Endothelial cell (in vitro differentiated cells): Measurements from ENCODE around the gene JUN. TPM values are rescaled to one million over a fixed set of nuclear protein-coding genes. Genes with fewer than 3 reads are reported as not detected.
"Not testable (repeated sequence)": the region's sequence is repeated elsewhere in the genome, so short reads cannot be mapped to it uniquely, and the experiment has no call there.

Source experiments
- DNase-seq: peaks from one replicate; pipeline ENCODE4 v3.0.0; 2021; ENCODE audit warnings: low spot score
- H3K27ac Mint-ChIP-seq: one replicate; pipeline ENCODE4 v1.8.0; 2021; ENCODE audit warnings: mixed read lengths, inconsistent platforms; ENCODE audit not compliant: unreplicated experiment
- H3K27me3 Mint-ChIP-seq: one replicate; pipeline ENCODE4 v1.8.0; 2021; ENCODE audit warnings: mild to moderate bottlenecking, moderate library complexity, mixed read lengths, inconsistent platforms; ENCODE audit not compliant: unreplicated experiment
- H3K36me3 Mint-ChIP-seq: one replicate; pipeline ENCODE4 v1.8.0; 2021; ENCODE audit warnings: mild to moderate bottlenecking, low read depth, mixed read lengths, inconsistent platforms; ENCODE audit not compliant: unreplicated experiment
- H3K4me1 Mint-ChIP-seq: one replicate; pipeline ENCODE4 v1.8.0; 2021; ENCODE audit warnings: mild to moderate bottlenecking, mixed read lengths, inconsistent platforms; ENCODE audit not compliant: unreplicated experiment
- H3K4me3 Mint-ChIP-seq: one replicate; pipeline ENCODE4 v1.8.0; 2021; ENCODE audit warnings: mild to moderate bottlenecking, mixed read lengths, inconsistent platforms; ENCODE audit not compliant: unreplicated experiment
- H3K9me3 Mint-ChIP-seq: one replicate; pipeline ENCODE4 v1.8.0; 2021; ENCODE audit warnings: mixed read lengths, inconsistent platforms; ENCODE audit not compliant: unreplicated experiment
- CTCF ChIP-seq: fragments of 200-600 bp; sonication (generic); IDR thresholded peaks from one replicate; pipeline ENCODE4 v1.5.0; 2021; ENCODE audit warnings: antibody characterized with exemption; ENCODE audit not compliant: unreplicated experiment
- total RNA-seq: library from RNA; stranded (reverse); fragmentation: NEBNext Ultra II Directional; extraction: Animal tissue kit (Norgen Biotek cat#: 25700); gene quantifications from one replicate; pipeline ENCODE4 v1.2.1, GENCODE V29; 2021; ENCODE audit not compliant: unreplicated experiment

Gene JUN
- total RNA-seq, 1 donor from 2014 or later = 56.3 TPM

- H3K4me1 Mint-ChIP-seq = peaks cover 4% of the 10 kb centered on the region
- no peak for TF ChIP-seq CTCF
- H3K4me3 Mint-ChIP-seq = no peak overlapping the region
- H3K27ac Mint-ChIP-seq = no peak overlapping the region
- no peak for DNase-seq
- H3K9me3 Mint-ChIP-seq = no peaks in the 10 kb centered on the region
- no peaks in the 10 kb centered on the region for H3K27me3 Mint-ChIP-seq
- H3K36me3 Mint-ChIP-seq = no peaks in the 10 kb centered on the region
Measured at GRCh38 chr1:58804853-58805565, 21.2 kb upstream of the JUN start.

DNA sequence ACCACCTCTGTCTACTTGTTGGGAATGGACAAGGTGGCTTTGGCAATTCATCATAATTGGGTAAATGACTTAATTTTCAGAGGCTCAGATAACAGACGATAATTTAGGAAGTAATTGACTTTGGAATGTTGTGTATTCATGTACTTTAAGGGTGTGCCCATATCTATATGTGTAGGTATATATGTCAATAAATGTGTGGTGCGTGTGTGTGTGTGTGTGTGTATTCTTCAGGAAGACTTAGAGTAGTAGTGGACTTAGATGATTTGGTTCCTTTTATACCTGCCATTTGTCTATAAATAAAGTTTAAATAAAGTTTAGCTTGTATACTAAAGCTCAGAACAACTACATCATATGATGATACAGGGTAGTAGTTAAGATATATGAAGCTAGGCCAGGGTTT is 20.0 kb upstream of the JUN start:
- no peak for TF ChIP-seq CTCF
- Mint-ChIP-seq H3K36me3 (no peaks in the 10 kb centered on the region), H3K9me3 (no peaks in the 10 kb centered on the region), H3K4me1 (no peaks in the 10 kb centered on the region), H3K4me3 (no peak overlapping the region), H3K27me3 (no peaks in the 10 kb centered on the region), H3K27ac (no peak overlapping the region)
- no peak for DNase-seq

- no peaks in the 10 kb centered on the region for H3K4me1 Mint-ChIP-seq
- no peaks in the 10 kb centered on the region for H3K36me3 Mint-ChIP-seq
- no peak for DNase-seq
- H3K4me3 Mint-ChIP-seq = no peak overlapping the region
- H3K27ac Mint-ChIP-seq = no peak overlapping the region
- no peaks in the 10 kb centered on the region for H3K27me3 Mint-ChIP-seq
- TF ChIP-seq CTCF = no peak
- H3K9me3 Mint-ChIP-seq = no peaks in the 10 kb centered on the region
Measured at GRCh38 chr1:58802640-58803399, 19.0 kb upstream of the JUN start.

DNA sequence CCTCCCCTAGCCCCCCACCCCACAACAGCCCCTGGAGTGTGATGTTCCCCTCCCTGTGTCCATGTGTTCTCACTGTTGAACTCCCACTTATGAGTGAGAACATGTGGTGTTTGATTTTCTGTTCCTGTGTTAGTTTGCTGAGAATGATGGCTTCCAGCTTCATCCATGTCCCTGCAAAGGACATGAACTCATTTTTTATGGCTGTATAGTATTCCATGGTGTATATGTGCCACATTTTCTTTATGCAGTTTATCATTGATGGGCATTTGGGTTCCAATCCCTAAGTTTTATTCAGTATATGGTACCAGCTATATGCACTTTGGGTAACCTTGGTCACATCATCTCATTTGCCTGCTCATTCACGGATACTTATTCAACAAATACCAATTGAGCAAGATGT is 17.4 kb upstream of the JUN start:
- H3K27ac Mint-ChIP-seq, H3K9me3 Mint-ChIP-seq, DNase-seq, H3K27me3 Mint-ChIP-seq, H3K4me1 Mint-ChIP-seq, H3K36me3 Mint-ChIP-seq, H3K4me3 Mint-ChIP-seq: not testable (repeated sequence)

- no peaks in the 10 kb centered on the region for H3K36me3 Mint-ChIP-seq
- H3K9me3 Mint-ChIP-seq = no peaks in the 10 kb centered on the region
- no peak for TF ChIP-seq CTCF
- H3K27ac Mint-ChIP-seq = no peak overlapping the region
- peaks cover 3% of the 10 kb centered on the region for H3K4me1 Mint-ChIP-seq
- no peak overlapping the region for H3K4me3 Mint-ChIP-seq
- DNase-seq = no peak
- H3K27me3 Mint-ChIP-seq = no peaks in the 10 kb centered on the region
Measured at GRCh38 chr1:58799650-58800049, 15.8 kb upstream of the JUN start.
